Spleen (tissue), 7 donors: ENCODE measurements around the gene MPP3.

Experiments
- POLR2A ChIP-seq, 3 donors: fragments of 450-650 bp; IDR thresholded peaks; one replicate each; pipeline ENCODE4 v1.5.1; 2017; ENCODE audit warnings: antibody characterized with exemption in 3 of 3, mild to moderate bottlenecking in 1 of 3
- TF ChIP-seq, protein P1 (sequence below), 11 experiments: fragments of 200-600 bp in 7 of 11; fragments of 450-650 bp in 4 of 11; sonication (generic) in 4 of 11; IDR thresholded peaks in 8 of 11; conservative IDR thresholded peaks in 3 of 11; 1 replicate in 7 of 11; 2 replicates in 4 of 11; pipeline versions ENCODE4 v1.4.0 to v1.8.0; 2016 to 2021; ENCODE audit warnings: antibody characterized with exemption in 11 of 11, inconsistent platforms in 4 of 11, mild to moderate bottlenecking in 1 of 11
- donor health status: DM: no; HTN: no; CAD: no; lungs with moderate emphysema.
- donor health status: DM: no; HTN: no; CAD: no.
- donor health status: DM: no; HTN: no; CAD: no.

DNA sequence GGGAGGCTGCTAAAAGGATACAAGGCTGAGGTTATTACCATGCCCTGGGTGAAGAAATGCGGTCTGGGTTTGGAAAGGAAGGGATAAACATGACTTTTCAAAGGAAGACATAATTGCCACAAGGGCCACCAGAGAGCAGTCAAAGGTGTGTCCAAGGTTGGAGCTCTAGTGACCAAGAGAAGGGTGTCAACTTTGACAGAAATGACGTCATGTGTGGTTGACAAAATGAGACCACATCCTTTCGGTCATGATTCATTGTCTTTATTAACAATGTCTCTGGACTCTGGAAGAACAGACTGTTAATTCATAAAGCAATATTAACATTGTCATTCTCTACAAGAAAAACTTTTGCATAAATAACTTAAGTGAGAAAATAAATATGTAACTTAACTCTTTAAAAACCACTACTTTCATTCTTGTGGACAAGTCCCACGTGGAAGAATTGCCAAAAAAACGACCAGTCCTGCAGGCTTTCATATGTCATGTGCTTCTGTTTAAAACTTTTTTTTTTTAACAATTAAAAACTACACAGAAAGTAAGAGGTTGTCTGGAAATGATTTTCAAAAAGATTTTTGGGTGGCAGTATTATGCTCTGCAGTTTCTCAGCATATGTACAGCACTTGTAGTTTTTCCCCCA lies 79.3 kb downstream of the MPP3 start:
- TF ChIP-seq, protein P1, sequence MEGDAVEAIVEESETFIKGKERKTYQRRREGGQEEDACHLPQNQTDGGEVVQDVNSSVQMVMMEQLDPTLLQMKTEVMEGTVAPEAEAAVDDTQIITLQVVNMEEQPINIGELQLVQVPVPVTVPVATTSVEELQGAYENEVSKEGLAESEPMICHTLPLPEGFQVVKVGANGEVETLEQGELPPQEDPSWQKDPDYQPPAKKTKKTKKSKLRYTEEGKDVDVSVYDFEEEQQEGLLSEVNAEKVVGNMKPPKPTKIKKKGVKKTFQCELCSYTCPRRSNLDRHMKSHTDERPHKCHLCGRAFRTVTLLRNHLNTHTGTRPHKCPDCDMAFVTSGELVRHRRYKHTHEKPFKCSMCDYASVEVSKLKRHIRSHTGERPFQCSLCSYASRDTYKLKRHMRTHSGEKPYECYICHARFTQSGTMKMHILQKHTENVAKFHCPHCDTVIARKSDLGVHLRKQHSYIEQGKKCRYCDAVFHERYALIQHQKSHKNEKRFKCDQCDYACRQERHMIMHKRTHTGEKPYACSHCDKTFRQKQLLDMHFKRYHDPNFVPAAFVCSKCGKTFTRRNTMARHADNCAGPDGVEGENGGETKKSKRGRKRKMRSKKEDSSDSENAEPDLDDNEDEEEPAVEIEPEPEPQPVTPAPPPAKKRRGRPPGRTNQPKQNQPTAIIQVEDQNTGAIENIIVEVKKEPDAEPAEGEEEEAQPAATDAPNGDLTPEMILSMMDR (IDR thresholded peaks at IDR 0.05 in 8 of 11, conservative IDR thresholded peaks at IDR 0.05 in 3 of 11) = no peak
- TF ChIP-seq POLR2A (IDR thresholded peaks at IDR 0.05) = no peak
